ENCODE measurements around the gene MYCBP. TPM values are rescaled to one million over a fixed set of nuclear protein-coding genes. Genes with fewer than 3 reads are reported as not detected.
A peak's percentile ranks its signal among the peaks of the same experiment; 100 is the strongest.

The MYCBP gene
- total RNA-seq, 2 donors from 2014 or later: 37.2 to 48.0 TPM

- Mint-ChIP-seq H3K27me3 (peaks cover 25 to 57% of the 10 kb centered on the region in 2 donors), H3K4me3 (no peak overlapping the region), H3K27ac (no peak overlapping the region), H3K9me3 (no peaks in the 10 kb centered on the region), H3K4me1 (ENCODE audit: low read depth in 2 of 2) (no peaks in the 10 kb centered on the region), H3K36me3 (no peaks in the 10 kb centered on the region)
- DNase-seq (ENCODE audit: low spot score) (no peak), ATAC-seq (no peak)
Observed at GRCh38 chr1:38826886-38827285, 46.3 kb downstream of the MYCBP start.

GRCh38 chr1:38826262-38826661 lies 46.9 kb downstream of the MYCBP start:
- no peak for ATAC-seq
- no peaks in the 10 kb centered on the region for H3K36me3 Mint-ChIP-seq
- H3K27me3 Mint-ChIP-seq: peaks cover 26 to 60% of the 10 kb centered on the region in 2 donors
- no peak for DNase-seq (ENCODE audit: low spot score)
- H3K4me3 Mint-ChIP-seq: no peak overlapping the region
- H3K9me3 Mint-ChIP-seq: no peaks in the 10 kb centered on the region
- no peaks in the 10 kb centered on the region for H3K4me1 Mint-ChIP-seq (ENCODE audit: low read depth in 2 of 2)
- no peak overlapping the region for H3K27ac Mint-ChIP-seq

- Mint-ChIP-seq H3K4me3 (no peak overlapping the region), H3K27me3 (peaks cover 36 to 58% of the 10 kb centered on the region in 2 donors), H3K36me3 (no peaks in the 10 kb centered on the region), H3K9me3 (no peaks in the 10 kb centered on the region), H3K27ac (no peak overlapping the region), H3K4me1 (ENCODE audit: low read depth in 2 of 2) (no peaks in the 10 kb centered on the region)
- ATAC-seq (no peak), DNase-seq (ENCODE audit: low spot score) (no peak)
Observed at GRCh38 chr1:38820860-38821259, 52.3 kb downstream of the MYCBP start.

GRCh38 chr1:38819516-38819915 lies 53.6 kb downstream of the MYCBP start:
- Mint-ChIP-seq H3K4me3 (no peak overlapping the region), H3K27me3 (peaks cover 41 to 58% of the 10 kb centered on the region in 2 donors), H3K36me3 (no peaks in the 10 kb centered on the region), H3K27ac (no peak overlapping the region), H3K4me1 (ENCODE audit: low read depth in 2 of 2) (no peaks in the 10 kb centered on the region), H3K9me3 (no peaks in the 10 kb centered on the region)
- DNase-seq (ENCODE audit: low spot score) (no peak), ATAC-seq (no peak)

DNA sequence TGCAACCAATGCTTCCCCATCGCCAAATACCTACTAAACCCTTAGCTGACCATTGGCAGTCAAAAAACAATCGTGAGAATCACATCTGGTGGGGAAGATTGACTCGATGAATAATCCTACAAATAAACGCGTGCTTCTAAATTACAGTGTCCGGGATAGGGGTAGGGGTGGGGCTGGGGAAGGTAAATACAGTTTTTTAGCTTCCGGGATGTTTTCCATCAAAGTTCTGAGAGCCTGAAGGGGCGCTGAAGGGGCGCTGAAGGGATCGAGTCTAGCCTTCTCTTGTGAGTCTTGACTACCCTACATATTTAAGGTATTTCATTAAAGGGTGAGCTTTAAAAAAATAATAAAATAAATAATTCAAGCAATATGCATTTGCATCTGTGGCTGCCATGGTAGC lies 54.1 kb downstream of the MYCBP start:
- DNase-seq (ENCODE audit: low spot score) (no peak), ATAC-seq (no peak)
- Mint-ChIP-seq H3K9me3 (no peaks in the 10 kb centered on the region), H3K4me3 (no peak overlapping the region), H3K4me1 (ENCODE audit: low read depth in 2 of 2) (no peaks in the 10 kb centered on the region), H3K36me3 (no peaks in the 10 kb centered on the region), H3K27ac (no peak overlapping the region), H3K27me3 (peaks cover 43 to 62% of the 10 kb centered on the region in 2 donors)

- Mint-ChIP-seq H3K36me3 (no peaks in the 10 kb centered on the region), H3K9me3 (no peaks in the 10 kb centered on the region), H3K4me1 (ENCODE audit: low read depth in 2 of 2) (no peaks in the 10 kb centered on the region), H3K4me3 (no peak overlapping the region), H3K27me3 (peaks cover 43 to 68% of the 10 kb centered on the region in 2 donors), H3K27ac (no peak overlapping the region)
- ATAC-seq: peak; percentile 60 to 68
- DNase-seq (ENCODE audit: low spot score): no peak
Observed at GRCh38 chr1:38818175-38818976, 54.8 kb downstream of the MYCBP start.

DNA sequence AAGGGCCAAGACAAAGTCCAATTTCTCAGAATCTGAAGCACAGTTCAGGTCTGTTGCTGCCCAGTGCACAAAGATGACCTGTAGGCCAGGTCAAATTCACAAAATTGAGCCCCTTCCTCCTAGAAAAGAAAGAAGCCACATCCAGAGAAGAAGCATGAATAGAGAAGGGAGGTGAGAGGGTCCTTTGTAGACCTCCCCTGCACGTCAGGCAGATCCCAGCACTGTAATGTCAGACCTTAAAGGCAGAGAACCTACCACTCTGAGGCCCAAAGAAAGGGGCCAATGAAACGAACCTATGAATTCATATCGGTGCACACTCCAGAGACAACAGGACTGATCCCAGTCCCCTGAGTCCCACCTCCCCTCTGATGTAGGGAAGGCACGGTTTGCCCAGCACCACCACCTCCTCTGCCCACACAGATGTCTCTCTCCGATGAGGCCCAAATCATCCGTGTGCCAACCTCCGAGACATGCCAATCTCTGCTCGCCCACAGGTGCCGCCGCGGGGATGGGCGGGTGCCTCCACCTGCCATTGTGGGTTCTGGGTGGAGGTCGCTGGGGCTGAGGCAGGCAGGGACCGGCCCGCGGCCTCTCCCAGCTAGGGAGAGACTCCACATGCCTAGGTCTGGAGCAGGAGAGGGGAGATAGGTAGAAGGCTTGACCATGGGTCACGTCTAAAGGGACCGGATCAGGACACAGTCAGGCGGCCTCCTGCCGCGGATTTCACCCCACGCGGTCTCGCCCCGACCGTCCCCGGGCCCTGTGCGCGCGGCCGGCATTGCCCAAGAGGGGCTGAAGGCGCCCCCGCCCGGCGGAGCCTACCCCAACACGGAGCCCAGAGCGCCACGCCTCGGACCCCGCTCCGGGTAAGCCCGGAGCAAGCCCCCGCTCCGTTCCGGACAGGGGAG lies 55.6 kb downstream of the MYCBP start:
- H3K4me1 Mint-ChIP-seq (ENCODE audit: low read depth in 2 of 2): no peaks in the 10 kb centered on the region
- peak; percentile 25 to 52 for ATAC-seq
- DNase-seq (ENCODE audit: low spot score): no peak
- no peaks in the 10 kb centered on the region for H3K36me3 Mint-ChIP-seq
- H3K27me3 Mint-ChIP-seq: peaks cover 43 to 77% of the 10 kb centered on the region in 2 donors
- no peak overlapping the region for H3K27ac Mint-ChIP-seq
- H3K9me3 Mint-ChIP-seq: no peaks in the 10 kb centered on the region
- H3K4me3 Mint-ChIP-seq: no peak overlapping the region

- Mint-ChIP-seq H3K4me1 (ENCODE audit: low read depth in 2 of 2) (no peaks in the 10 kb centered on the region), H3K9me3 (no peaks in the 10 kb centered on the region), H3K27me3 (peaks cover 45 to 75% of the 10 kb centered on the region in 2 donors), H3K4me3 (no peak overlapping the region), H3K27ac (no peak overlapping the region), H3K36me3 (no peaks in the 10 kb centered on the region)
- DNase-seq (ENCODE audit: low spot score): no peak
- peak in 1 of 2 donors; percentile 7 for ATAC-seq
Observed at GRCh38 chr1:38815903-38816627, 57.1 kb downstream of the MYCBP start.

GRCh38 chr1:38814984-38815464 lies 58.1 kb downstream of the MYCBP start:
- no peaks in the 10 kb centered on the region for H3K36me3 Mint-ChIP-seq
- H3K4me1 Mint-ChIP-seq (ENCODE audit: low read depth in 2 of 2): no peaks in the 10 kb centered on the region
- ATAC-seq: no peak

GRCh38 chr1:38814444-38814983 lies 58.6 kb downstream of the MYCBP start:
- no peak overlapping the region for H3K27ac Mint-ChIP-seq
- H3K4me1 Mint-ChIP-seq (ENCODE audit: low read depth in 2 of 2): no peaks in the 10 kb centered on the region
- DNase-seq (ENCODE audit: low spot score) (no peak), ATAC-seq (no peak)
- H3K36me3 Mint-ChIP-seq: no peaks in the 10 kb centered on the region
- H3K27me3 Mint-ChIP-seq: peaks cover 46 to 72% of the 10 kb centered on the region in 2 donors
- H3K4me3 Mint-ChIP-seq: no peak overlapping the region
- H3K9me3 Mint-ChIP-seq: no peaks in the 10 kb centered on the region

More at GRCh38 chr1:38814984-38815464, 58.1 kb downstream of the MYCBP start:
- Mint-ChIP-seq H3K27me3 (peaks cover 49 to 75% of the 10 kb centered on the region in 2 donors), H3K4me3 (no peak overlapping the region), H3K27ac (no peak overlapping the region), H3K9me3 (no peaks in the 10 kb centered on the region)
- no peak for DNase-seq (ENCODE audit: low spot score)

- peaks cover 47 to 83% of the 10 kb centered on the region in 2 donors for H3K27me3 Mint-ChIP-seq
- no peaks in the 10 kb centered on the region for H3K4me1 Mint-ChIP-seq (ENCODE audit: low read depth in 2 of 2)
- ATAC-seq: no peak
- H3K9me3 Mint-ChIP-seq: no peaks in the 10 kb centered on the region
- DNase-seq (ENCODE audit: low spot score): no peak
- no peak overlapping the region for H3K27ac Mint-ChIP-seq
- H3K36me3 Mint-ChIP-seq: no peaks in the 10 kb centered on the region
- no peak overlapping the region for H3K4me3 Mint-ChIP-seq
Observed at GRCh38 chr1:38812981-38813380, 60.2 kb downstream of the MYCBP start.

All from natural killer cell treated with Interleukin-12 subunit alpha and Interleukin-12 subunit beta and Interleukin-15 and Interleukin-18, amount 100 ng/mL, for 72 hours (primary cell).